ENCODE measurements around the gene CCDC183. TPM values are rescaled to one million over a fixed set of nuclear protein-coding genes. Genes with fewer than 3 reads are reported as not detected.
"Not testable (repeated sequence)": the region's sequence is repeated elsewhere in the genome, so short reads cannot be mapped to it uniquely, and the experiment has no call there.

The CCDC183 gene
- total RNA-seq, 1 donor from 2014 or later, result 0.59 TPM

GRCh38 chr9:136760834-136761544 is 35.1 kb upstream of the CCDC183 start:
- DNase-seq, result not testable (repeated sequence)

GRCh38 chr9:136761545-136761981 is 34.6 kb upstream of the CCDC183 start:
- DNase-seq, result no peak

DNA sequence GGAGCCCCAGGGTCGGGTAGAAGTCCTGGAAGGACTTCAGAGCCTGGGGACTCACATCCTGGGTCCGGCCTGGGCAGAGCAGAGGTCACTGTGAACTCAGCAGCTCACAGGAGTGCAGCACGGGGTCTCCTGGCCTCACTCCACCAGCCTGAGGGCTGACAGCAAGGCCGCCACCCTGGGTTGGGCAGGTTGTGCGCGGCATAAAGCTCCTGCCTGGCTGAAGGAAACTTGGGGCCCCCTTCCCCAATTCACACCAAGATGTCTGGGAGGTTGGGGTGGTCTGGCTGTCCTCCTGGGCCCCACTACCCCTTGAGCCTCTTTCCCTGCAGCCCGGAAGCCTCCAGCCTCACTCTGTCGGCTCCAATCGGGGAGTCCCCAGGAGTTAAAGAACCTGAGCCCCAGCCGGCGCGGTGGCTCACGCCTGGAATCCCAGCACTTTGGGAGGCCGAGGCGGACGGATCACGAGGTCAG is 33.9 kb upstream of the CCDC183 start:
- DNase-seq, result no peak

DNA sequence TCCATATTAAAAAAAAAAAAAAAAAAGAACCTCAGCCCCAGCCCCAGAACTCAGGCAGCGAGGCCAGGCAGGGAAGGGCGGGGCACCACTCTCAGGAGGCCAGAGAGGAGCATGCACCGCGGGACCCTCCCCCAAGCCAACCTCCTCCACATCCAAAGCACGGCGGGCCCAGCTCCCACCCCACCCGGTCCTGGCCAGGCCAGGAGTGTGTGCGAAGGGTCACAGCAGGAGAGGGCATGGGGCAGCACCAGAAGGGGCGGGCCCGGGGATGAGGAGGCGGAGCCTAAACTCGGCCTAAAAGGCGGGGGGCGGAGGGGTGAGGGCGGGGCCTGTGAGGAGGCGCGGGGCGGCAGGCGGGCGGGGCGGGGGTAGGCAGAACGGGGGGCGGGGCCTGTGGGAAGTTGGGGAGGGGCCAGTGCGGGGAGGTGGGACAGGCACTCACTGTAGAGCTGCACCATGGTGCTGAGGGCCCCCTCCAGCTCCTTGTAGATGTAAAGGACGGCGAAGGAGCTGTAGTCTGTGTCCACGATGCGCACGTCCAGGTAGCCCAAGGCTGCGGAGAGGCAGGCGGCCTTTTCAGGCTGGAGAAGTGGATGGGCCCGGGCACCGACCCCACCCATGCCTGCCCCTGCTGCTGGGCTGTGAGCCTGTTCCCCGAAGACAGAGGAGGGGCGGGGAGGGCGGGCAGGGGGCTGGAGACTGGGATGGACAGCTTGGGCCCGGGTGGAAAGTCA is 33.1 kb upstream of the CCDC183 start:
- DNase-seq, result no peak

GRCh38 chr9:136763649-136764035 is 32.5 kb upstream of the CCDC183 start:
- DNase-seq, result no peak

DNA sequence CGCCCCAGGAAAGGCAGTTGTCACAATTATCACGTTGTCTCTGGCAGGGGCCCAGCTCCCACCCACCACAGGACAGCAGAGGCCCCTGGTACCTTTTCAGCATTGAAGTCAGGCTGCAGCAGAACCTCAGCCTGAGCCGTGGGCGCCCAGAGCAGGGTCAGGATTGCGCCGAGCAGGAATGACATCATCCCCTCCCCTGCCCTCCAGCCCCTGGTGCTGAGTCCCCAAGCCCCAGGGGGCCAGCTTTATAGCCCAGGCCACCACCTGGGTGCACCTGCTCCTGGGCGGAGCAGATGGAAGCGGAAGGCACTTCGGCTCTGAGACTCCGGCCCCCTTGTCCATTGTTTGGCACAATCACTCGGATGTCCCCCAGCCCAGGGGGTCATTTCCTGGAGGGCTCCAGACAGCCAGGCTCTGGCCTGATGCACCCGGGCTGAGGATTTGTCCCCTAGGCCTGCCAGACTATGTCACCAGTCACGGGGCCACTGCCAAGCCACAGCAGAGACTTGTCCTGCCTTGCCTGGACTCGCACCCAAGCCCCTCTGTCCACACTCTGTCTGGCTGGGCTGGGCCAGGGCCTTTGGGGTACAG is 31.7 kb upstream of the CCDC183 start, which contains the start of gene LCN15:
LCN15 (minus strand) TSS at position 218 of the 591 bp plus-strand sequence; CDS start at position 188, 30 bp downstream.
- no peak for DNase-seq

- no peak for DNase-seq
Observed at GRCh38 chr9:136765041-136765440, 31.1 kb upstream of the CCDC183 start.

DNA sequence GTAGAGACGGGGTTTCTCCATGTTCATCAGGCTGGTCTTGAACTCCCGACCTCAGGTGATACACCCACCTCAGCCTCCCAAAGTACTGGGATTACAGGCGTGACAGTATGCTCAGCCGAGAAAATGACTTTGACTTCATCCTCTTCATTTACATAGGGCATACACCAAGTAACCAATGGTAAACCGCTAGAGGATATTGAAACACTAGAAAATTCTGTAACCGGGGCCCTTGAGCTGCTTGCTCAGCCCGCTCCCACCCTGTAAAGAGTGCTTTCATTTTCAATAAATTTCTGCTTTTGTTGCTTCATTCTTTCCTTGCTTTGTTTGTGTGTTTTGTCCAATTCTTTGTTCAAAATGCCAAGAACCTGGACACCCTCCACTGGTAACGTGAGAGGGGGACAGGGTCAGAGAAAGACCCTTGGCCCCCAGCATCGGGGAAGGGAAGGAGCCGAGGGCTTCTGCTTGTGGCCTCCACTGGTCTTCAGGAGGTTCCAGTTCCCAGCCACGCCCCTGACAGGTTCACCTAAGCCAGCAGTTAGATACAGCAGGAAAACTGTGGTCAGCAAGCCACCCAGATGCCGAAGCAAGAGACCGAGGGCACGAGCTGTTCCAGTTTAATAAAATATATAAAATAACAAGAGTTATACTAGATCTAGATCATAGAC is 30.3 kb upstream of the CCDC183 start:
- not testable (repeated sequence) for DNase-seq

DNA sequence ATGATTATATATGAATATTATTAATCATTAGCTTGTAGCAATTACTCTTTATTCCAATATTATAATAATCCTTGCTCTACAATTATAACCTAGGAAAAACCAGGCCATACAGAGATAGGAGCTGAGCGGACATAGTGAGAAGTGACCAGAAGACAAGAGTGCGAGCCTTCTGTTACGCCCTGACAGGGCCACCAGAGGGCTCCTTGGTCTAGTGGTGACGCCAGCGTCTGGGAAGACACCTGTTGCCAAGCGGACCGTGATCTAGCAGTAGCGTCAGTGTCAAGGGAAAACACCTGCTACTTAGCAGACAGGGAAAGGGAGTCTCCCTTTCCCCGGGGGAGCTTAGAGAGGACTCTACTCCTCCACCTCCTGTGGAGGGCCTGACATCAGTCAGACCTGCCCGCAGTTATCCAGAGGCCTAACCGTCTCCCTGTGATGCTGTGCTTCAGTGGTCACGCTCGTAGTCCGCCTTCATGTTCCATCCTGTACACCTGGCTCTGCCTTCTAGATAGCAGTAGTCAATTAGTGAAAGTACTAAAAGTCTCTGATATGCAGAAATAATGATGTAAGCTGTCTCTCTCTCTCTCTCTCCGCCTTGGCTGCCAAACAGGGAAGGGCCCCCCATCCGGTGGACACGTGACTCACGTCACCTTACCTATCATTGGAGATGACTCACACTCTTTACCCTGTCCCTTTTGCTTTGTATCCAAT is 29.6 kb upstream of the CCDC183 start:
- not testable (repeated sequence) for DNase-seq

- no peak for DNase-seq
Observed at GRCh38 chr9:136769710-136770191, 26.4 kb upstream of the CCDC183 start.

- DNase-seq, result no peak
Observed at GRCh38 chr9:136771907-136772415, 24.2 kb upstream of the CCDC183 start.

DNA sequence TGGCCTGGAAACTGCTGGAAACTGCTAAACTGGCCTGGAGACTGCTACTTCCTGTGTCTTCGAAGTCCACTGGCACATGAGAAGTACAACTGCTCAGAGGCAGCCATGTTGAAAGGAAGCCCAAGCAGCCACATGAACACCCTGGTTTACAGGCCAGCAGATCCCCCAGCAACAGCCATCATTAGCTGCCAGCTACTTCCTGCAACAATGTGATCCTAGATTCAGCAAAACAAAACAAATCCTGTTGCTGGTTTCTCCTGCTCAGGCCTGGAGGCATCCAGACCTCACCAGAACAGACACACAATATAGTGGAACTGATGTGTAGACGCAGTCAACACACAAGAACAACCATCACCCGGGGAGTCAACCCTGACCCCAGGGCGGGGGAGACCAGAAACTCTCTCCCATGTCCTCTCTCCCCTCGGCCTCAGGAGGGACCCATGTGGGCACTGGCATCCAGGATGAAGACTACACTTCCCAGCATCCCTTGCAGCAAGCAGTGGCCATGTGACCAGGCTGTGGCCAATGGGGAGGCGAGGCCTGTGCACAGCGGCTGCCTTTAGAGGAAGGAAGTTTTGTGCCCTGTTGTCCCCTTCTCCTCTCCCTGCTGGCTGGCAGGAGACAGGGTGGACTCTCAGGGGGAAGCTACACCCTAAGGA is 22.6 kb upstream of the CCDC183 start:
- no peak for DNase-seq

GRCh38 chr9:136774416-136775045 is 21.6 kb upstream of the CCDC183 start:
- DNase-seq, result no peak

DNA sequence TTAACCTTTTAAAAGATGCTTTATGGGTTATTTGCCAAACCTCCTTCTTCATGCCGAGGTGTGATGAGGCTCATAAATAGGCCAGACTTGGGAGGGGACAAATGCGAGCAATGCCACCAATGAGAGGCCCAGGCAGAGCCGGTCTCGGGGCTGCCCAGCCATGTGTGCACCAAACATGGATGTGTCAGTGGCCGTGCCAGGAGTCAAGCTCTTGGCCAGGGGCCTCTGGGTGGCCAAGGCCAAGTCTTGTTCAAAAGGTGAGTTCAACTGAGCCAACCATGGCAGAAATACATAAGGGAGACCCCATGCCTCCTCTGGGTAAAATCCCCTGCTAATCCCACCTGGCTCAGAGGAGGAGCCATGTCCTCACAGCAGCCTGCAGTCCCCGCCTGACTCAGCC is 20.9 kb upstream of the CCDC183 start:
- DNase-seq, result no peak

GRCh38 chr9:136776947-136777346 is 19.2 kb upstream of the CCDC183 start:
- no peak for DNase-seq

GRCh38 chr9:136777359-136777758 is 18.8 kb upstream of the CCDC183 start:
- no peak for DNase-seq

GRCh38 chr9:136779808-136780207 is 16.3 kb upstream of the CCDC183 start:
- DNase-seq, result no peak

DNA sequence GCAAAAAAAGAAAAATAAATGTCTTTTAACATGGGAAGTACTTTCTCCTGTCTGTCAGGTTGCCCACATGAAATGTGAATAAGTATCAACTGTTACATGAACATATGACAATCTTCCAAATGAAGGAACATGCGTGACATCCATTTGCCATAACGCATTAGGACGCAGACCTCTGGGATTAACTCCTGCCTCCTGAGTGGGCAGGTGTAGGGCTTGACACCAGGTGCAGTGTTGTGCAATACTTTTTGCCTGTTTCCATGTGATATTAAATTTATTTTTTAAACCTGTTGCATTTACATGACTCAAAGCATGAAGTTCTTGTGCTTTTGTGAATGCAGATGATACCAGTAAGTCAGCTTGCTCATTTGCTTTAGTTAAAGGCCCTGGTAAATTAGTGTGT is 13.7 kb upstream of the CCDC183 start:
- DNase-seq, result no peak

GRCh38 chr9:136784249-136784996 is 11.7 kb upstream of the CCDC183 start:
- DNase-seq, result no peak

DNA sequence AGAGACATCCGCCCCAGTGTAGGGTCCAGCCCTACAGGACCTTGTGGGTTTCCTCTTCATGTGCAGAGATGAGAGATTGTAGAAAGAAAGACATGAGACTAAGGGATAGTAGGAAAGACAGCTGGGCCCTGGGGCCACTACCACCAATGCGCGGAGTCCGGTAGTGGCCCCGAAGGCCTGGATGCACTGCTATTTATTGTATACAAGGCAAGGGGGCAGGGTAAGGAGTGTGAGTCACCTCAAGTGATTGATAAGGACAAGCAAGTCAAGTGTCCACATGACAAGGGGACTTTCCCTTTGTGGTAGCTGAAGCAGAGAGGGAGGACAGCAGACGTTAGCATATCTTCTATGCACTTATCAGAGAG is 11.2 kb upstream of the CCDC183 start:
- no peak for DNase-seq
